IPS DF 4.7 (cell line): ENCODE results near the gene ZNF397.

Source experiments
- DNase-seq: peaks from one replicate; pipeline ENCODE4 v3.0.0-alpha.2; 2013; ENCODE audit warnings: low spot score; ENCODE audit errors: extremely low read depth

The ZNF397 gene

DNA sequence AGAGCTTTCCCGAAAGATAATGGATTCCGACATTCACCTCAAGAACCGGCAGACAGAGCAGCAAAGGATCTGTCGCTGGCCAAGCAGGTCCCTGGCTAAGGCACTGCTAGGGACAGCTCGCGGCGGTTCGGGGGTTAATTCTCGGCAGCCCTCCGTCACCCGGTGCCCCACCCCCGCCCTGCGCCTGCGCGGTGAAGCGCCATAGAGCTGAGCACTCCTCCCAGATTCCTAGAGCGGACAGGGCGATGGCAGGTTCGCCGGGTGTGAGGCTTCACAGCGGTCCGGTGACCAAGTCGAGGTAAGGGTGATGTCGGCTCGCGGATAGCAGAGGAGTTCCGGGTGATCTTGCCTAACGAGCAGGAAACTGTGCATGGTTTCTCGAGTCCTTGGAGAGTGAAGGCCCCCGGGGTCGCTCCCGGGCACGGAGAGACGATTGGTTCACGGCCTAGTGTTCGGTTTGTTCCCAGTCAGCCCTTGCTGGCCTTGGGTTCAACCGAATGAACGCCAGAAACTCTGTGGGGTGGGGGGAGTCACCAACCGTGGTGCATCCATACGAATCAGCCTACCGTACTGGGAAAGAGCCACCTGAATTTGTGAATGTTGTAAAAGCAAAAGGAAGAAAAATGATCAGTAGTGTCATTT lies 49.4 kb downstream of the ZNF397 start, which contains the start of gene ZSCAN30:
Gene ZSCAN30, minus strand, starts transcription at position 136 of the 642 bp plus-strand sequence. CDS start 25,877 bp downstream, outside the sequence.
- DNase-seq, result peak; percentile 79

GRCh38 chr18:35291166-35291565 lies 50.3 kb downstream of the ZNF397 start:
- no peak for DNase-seq

DNA sequence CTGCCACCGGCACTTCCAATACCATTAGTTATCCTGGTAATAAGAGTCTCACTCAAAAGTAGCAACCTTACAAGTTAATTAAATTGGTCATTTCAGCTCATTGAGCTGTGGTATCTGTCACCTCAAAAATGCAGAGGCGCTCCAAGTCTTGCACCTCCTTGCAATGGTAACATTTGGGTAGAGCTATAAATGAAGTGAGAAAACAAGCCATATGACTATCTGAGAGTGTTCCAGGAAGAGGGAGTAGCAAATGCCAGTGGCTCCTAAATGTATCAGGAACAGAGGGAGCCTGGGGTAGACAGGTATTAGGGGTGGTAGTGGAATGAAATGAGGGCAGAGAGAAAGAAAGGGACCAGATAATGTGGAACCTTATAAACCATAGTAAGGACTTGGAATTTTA lies 55.2 kb downstream of the ZNF397 start:
- DNase-seq, result no peak

DNA sequence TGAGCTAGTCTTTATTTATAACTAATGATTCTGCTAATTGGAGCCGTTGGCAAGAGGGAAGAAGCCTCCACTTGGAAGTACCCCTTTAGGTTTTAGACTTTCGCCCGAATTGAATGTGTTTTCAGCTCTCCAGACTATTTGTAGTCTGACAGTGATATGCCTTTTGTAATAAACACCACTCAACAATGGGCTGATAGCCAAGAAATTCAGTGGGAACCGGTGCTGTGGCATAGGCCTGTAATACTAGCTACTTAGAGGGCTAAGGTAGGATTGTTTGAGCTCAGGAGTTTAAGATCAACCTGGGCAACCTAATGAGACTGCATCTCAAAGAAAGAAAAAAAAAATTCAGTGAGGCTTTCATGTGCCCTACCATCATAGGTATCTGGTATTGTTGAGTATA lies 62.8 kb downstream of the ZNF397 start:
- DNase-seq, result no peak

- DNase-seq, result no peak
Observed at GRCh38 chr18:35306588-35307250, 65.9 kb downstream of the ZNF397 start.
